Measurements from ENCODE around the gene ZNF248.
A peak's percentile ranks its signal among the peaks of the same experiment; 100 is the strongest.

The ZNF248 gene

DNA sequence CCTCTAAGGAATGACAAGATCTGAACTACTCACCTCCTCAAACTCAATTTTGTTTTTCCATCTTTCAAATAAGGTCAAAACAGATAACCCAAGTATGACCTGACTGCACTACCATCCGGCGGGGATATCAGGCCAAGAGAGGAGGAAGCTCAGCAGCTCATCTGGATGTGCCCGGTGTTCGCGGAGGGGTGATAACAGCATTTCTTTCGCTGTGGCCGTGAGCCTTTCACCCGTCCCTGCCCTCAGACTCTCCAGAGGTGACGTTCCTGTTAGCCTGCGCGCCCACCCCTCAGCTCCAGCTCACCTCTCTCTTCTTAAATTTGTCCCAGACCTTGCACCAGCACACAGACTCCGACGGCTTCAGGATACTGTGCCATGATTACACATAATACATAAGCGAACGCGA lies 526 bp downstream of the ZNF248 start:
- Histone ChIP-seq H3K9ac (ENCODE audit: low read depth, low read length) (peak overlapping the region; percentile 84), H3K9me3 (ENCODE audit: control insufficient read depth, insufficient read depth, low read length) (peaks cover 2% of the 10 kb centered on the region; the same call in 1 of the 2 replicates), H3K4me1 (ENCODE audit: insufficient read depth, low read length) (no peaks in the 10 kb centered on the region), H3K36me3 (ENCODE audit: insufficient read depth, low read length) (no peaks in the 10 kb centered on the region)

- H3K4me1 ChIP-seq (ENCODE audit: insufficient read depth, low read length): no peaks in the 10 kb centered on the region
- H3K9ac ChIP-seq (ENCODE audit: low read depth, low read length): no peak overlapping the region
- no peaks in the 10 kb centered on the region for H3K9me3 ChIP-seq (ENCODE audit: control insufficient read depth, insufficient read depth, low read length)
- H3K36me3 ChIP-seq (ENCODE audit: insufficient read depth, low read length): no peaks in the 10 kb centered on the region
Measured at GRCh38 chr10:37855636-37856035, 1.8 kb downstream of the ZNF248 start.

- Histone ChIP-seq H3K36me3 (ENCODE audit: insufficient read depth, low read length) (no peaks in the 10 kb centered on the region), H3K9ac (ENCODE audit: low read depth, low read length) (no peak overlapping the region), H3K4me1 (ENCODE audit: insufficient read depth, low read length) (no peaks in the 10 kb centered on the region), H3K9me3 (ENCODE audit: control insufficient read depth, insufficient read depth, low read length) (no peaks in the 10 kb centered on the region)
Measured at GRCh38 chr10:37854626-37855025, 2.8 kb downstream of the ZNF248 start.

GRCh38 chr10:37844644-37845043 lies 12.8 kb downstream of the ZNF248 start:
- Histone ChIP-seq H3K9me3 (ENCODE audit: control insufficient read depth, insufficient read depth, low read length) (no peaks in the 10 kb centered on the region), H3K36me3 (ENCODE audit: insufficient read depth, low read length) (no peaks in the 10 kb centered on the region; the same call in 1 of the 2 replicates), H3K4me1 (ENCODE audit: insufficient read depth, low read length) (no peaks in the 10 kb centered on the region), H3K9ac (ENCODE audit: low read depth, low read length) (no peak overlapping the region)

- Histone ChIP-seq H3K9ac (ENCODE audit: low read depth, low read length) (no peak overlapping the region), H3K4me1 (ENCODE audit: insufficient read depth, low read length) (no peaks in the 10 kb centered on the region), H3K36me3 (ENCODE audit: insufficient read depth, low read length) (no peaks in the 10 kb centered on the region; the same call in 1 of the 2 replicates), H3K9me3 (ENCODE audit: control insufficient read depth, insufficient read depth, low read length) (no peaks in the 10 kb centered on the region; the same call in 1 of the 2 replicates)
Measured at GRCh38 chr10:37839243-37839642, 18.2 kb downstream of the ZNF248 start.

DNA sequence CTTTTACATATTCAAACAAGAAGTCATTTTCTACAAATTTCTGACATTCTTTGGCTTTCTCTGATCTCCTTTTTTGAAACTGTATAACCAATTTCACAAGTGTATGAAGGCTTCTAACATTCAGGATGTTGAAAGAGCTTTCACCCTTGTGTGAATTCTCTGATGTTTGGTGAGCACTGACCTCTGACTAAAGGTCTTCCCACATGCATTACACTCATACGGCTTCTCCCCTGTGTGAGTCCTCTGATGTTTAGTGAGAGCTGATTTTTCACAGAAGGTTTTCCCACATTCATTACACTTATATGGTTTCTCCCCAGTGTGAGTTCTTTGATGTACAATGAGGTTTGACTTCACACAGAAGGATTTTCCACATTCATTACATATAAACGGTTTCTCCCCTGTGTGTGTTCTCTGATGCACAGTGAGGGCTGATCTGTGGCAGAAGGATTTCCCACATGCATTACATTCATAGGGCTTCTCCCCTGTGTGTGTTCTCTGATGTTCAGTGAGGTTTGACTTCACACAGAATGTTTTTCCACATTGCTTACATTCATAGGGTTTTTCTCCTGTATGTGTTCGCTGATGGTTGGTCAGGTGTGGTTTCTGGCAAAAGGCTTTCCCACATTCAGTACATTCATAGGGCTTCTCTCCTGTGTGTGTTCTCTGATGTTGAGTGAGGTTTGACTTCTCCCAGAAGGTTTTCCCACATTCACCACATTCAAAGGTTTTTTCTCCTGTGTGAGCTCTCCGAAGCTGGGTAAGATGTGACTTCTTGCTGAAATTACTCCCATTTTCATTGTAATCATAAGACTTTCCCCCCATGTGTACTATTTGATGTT lies 25.7 kb downstream of the ZNF248 start:
- Histone ChIP-seq H3K9me3 (ENCODE audit: control insufficient read depth, insufficient read depth, low read length) (peaks cover 25% of the 10 kb centered on the region), H3K36me3 (ENCODE audit: insufficient read depth, low read length) (no peaks in the 10 kb centered on the region), H3K4me1 (ENCODE audit: insufficient read depth, low read length) (no peaks in the 10 kb centered on the region), H3K9ac (ENCODE audit: low read depth, low read length) (no peak overlapping the region)

DNA sequence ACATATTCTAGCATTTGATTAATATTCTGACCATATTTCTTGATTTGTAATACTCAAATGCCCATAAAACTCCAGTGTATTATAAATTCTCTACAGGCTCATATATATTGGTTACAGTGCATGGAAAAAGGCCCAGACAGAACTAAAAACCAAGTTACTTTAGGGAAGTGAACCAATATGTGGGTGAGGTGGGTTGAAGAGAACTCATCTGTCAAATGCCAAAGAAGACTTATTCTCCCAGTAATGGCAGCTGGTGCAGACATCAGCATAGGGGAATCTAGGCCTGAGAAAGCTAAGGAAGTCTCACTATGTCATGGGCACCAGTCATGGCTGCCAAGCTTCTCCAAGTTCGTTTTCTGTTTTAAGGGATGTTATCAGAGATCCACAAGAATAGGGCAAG lies 30.6 kb downstream of the ZNF248 start:
- Histone ChIP-seq H3K9me3 (ENCODE audit: control insufficient read depth, insufficient read depth, low read length) (peaks cover 10% of the 10 kb centered on the region), H3K9ac (ENCODE audit: low read depth, low read length) (no peak overlapping the region), H3K36me3 (ENCODE audit: insufficient read depth, low read length) (no peaks in the 10 kb centered on the region), H3K4me1 (ENCODE audit: insufficient read depth, low read length) (no peaks in the 10 kb centered on the region)

DNA sequence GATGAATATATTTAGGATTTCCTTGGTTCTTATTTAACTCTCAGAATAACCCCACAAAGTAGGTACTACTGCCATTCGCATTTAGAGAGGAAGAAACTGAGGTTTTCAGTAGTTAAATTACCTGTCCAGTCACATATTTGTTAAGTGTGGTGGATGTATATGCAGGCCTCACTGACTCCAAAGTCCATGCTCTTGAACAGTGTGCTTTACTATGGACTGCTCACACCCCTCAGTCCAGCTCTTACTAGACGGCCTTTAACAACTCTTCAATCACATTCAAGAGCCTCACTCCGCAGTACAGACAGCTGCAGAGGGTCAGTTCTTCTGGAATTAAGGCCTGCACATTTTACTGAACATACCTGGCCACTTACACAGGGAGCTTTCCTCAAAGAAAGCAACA lies 36.2 kb downstream of the ZNF248 start:
- H3K4me1 ChIP-seq (ENCODE audit: insufficient read depth, low read length): no peaks in the 10 kb centered on the region
- no peak overlapping the region for H3K9ac ChIP-seq (ENCODE audit: low read depth, low read length)
- H3K9me3 ChIP-seq (ENCODE audit: control insufficient read depth, insufficient read depth, low read length): peaks cover 3% of the 10 kb centered on the region; the same call in 1 of the 2 replicates
- no peaks in the 10 kb centered on the region for H3K36me3 ChIP-seq (ENCODE audit: insufficient read depth, low read length)

GRCh38 chr10:37819797-37820196 lies 37.6 kb downstream of the ZNF248 start:
- no peaks in the 10 kb centered on the region for H3K36me3 ChIP-seq (ENCODE audit: insufficient read depth, low read length)
- H3K4me1 ChIP-seq (ENCODE audit: insufficient read depth, low read length): no peaks in the 10 kb centered on the region
- no peaks in the 10 kb centered on the region; the same call in 1 of the 2 replicates for H3K9me3 ChIP-seq (ENCODE audit: control insufficient read depth, insufficient read depth, low read length)
- no peak overlapping the region for H3K9ac ChIP-seq (ENCODE audit: low read depth, low read length)

DNA sequence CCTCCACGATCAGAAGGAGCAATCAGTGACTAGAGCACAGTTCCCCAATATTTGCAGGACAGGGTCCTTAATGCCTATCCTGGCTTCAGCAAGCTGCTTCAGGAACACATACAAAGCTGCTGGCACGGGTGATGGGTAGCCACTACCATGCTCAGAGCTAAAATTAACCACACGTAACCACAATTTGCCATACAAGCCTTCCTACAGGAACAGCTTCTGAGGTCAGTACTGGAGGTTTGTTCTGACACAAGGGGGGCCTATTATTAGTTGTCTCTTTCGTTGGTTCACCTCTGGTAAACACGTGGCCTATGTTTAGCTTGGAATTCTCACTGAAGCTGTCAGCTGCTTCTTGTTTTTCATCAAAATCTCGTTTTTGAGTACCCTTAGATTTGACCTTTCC lies 41.1 kb downstream of the ZNF248 start:
- Histone ChIP-seq H3K9ac (ENCODE audit: low read depth, low read length) (no peak overlapping the region), H3K9me3 (ENCODE audit: control insufficient read depth, insufficient read depth, low read length) (no peaks in the 10 kb centered on the region), H3K4me1 (ENCODE audit: insufficient read depth, low read length) (no peaks in the 10 kb centered on the region), H3K36me3 (ENCODE audit: insufficient read depth, low read length) (no peaks in the 10 kb centered on the region)

- no peaks in the 10 kb centered on the region for H3K4me1 ChIP-seq (ENCODE audit: insufficient read depth, low read length)
- no peaks in the 10 kb centered on the region for H3K36me3 ChIP-seq (ENCODE audit: insufficient read depth, low read length)
- H3K9ac ChIP-seq (ENCODE audit: low read depth, low read length): no peak overlapping the region
- no peaks in the 10 kb centered on the region for H3K9me3 ChIP-seq (ENCODE audit: control insufficient read depth, insufficient read depth, low read length)
Measured at GRCh38 chr10:37813763-37814162, 43.6 kb downstream of the ZNF248 start.

- Histone ChIP-seq H3K9me3 (ENCODE audit: control insufficient read depth, insufficient read depth, low read length) (no peaks in the 10 kb centered on the region), H3K9ac (ENCODE audit: low read depth, low read length) (no peak overlapping the region), H3K4me1 (ENCODE audit: insufficient read depth, low read length) (no peaks in the 10 kb centered on the region), H3K36me3 (ENCODE audit: insufficient read depth, low read length) (no peaks in the 10 kb centered on the region)
Measured at GRCh38 chr10:37812290-37812689, 45.1 kb downstream of the ZNF248 start.

DNA sequence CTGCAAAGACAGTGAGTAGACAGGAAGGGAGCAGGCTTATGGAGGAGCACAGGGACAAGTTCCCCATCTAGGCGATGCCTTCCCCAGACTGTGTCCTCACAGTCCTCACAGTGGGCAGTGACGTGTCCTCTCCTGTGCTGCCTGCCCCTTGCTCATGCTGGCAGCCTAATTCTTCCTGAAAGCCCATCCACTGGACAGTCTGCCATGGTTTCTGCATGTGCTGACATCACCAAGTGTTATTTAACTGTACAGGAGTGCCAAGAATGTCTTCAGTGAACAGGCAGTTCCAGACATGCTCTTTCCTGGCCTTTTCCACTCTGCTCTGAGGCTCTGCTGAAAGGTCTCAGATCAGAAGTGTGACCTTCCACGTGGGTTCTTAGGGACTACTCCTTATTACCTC lies 54.1 kb downstream of the ZNF248 start:
- Histone ChIP-seq H3K9me3 (ENCODE audit: control insufficient read depth, insufficient read depth, low read length) (no peaks in the 10 kb centered on the region), H3K36me3 (ENCODE audit: insufficient read depth, low read length) (no peaks in the 10 kb centered on the region), H3K4me1 (ENCODE audit: insufficient read depth, low read length) (no peaks in the 10 kb centered on the region), H3K9ac (ENCODE audit: low read depth, low read length) (no peak overlapping the region)

DNA sequence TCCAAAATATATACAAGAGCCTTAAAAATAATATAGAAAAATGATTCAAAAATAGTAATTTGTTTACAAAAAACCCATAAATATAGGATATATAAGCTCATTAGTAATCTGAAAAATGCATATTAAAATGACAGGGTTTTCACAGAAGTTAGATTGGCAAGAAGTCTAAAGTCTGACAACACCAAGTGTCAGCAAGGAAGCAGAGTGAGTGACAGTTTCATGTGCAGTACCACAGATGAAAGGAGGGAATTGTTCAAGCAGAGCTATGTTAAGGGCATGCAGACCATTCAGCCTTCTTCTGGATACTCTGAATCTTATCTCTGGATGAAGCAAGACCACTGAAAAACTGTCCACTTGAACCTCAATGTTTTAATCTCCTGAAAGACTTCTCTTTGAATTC lies 55.9 kb downstream of the ZNF248 start:
- Histone ChIP-seq H3K36me3 (ENCODE audit: insufficient read depth, low read length) (no peaks in the 10 kb centered on the region), H3K4me1 (ENCODE audit: insufficient read depth, low read length) (no peaks in the 10 kb centered on the region), H3K9ac (ENCODE audit: low read depth, low read length) (no peak overlapping the region), H3K9me3 (ENCODE audit: control insufficient read depth, insufficient read depth, low read length) (no peaks in the 10 kb centered on the region)

DNA sequence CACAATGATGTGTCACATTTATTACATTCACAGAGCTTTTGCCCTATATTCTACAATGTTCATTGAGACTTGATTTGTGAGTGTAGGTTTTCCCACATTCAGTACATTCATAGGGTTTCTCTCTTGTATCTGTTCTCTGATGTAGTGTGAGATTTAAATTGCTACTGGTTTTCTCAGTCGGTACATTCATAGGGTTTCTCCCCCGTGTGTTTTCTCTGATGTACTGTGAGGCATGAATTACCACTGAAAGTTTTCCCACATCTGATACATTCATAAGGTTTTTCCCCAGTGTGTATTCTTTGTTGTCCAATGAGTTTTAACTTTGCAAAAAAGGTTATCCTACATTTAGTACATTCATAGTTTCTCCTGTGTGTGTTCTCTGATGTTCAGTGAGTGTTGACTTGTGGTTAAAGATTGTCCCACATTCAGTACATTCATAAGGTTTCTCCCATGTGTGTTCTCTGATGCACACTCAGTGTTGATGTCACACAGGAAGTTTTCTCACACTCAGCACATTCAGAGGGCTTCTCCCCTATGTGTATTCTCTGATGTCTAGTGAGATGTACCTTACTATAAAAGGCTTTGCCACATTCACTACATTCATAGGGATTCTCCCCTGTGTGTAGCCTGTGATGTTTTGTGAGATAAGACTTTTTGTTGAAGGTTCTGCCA lies 63.0 kb downstream of the ZNF248 start:
- H3K9me3 ChIP-seq (ENCODE audit: control insufficient read depth, insufficient read depth, low read length): peaks cover 3% of the 10 kb centered on the region; the same call in 1 of the 2 replicates
- H3K36me3 ChIP-seq (ENCODE audit: insufficient read depth, low read length): no peaks in the 10 kb centered on the region
- H3K4me1 ChIP-seq (ENCODE audit: insufficient read depth, low read length): no peaks in the 10 kb centered on the region
- no peak overlapping the region for H3K9ac ChIP-seq (ENCODE audit: low read depth, low read length)
